Activated CD4-positive, alpha-beta T cell treated with anti-CD3 and anti-CD28 coated beads, Interleukin-2, Interleukin-4, amounts not matched to agents 100 ng/mL and 50 ng/mL, durations not matched to agents 16 hours and 8 hours (primary cell): ENCODE results near the gene GJA8.
"Not testable (repeated sequence)": the region's sequence is repeated elsewhere in the genome, so short reads cannot be mapped to it uniquely, and the experiment has no call there.

Experiments
- DNase-seq: peaks from one replicate; pipeline ENCODE4 v3.0.0-alpha.2; 2020; ENCODE audit warnings: low spot score

GJA8 gene

DNA sequence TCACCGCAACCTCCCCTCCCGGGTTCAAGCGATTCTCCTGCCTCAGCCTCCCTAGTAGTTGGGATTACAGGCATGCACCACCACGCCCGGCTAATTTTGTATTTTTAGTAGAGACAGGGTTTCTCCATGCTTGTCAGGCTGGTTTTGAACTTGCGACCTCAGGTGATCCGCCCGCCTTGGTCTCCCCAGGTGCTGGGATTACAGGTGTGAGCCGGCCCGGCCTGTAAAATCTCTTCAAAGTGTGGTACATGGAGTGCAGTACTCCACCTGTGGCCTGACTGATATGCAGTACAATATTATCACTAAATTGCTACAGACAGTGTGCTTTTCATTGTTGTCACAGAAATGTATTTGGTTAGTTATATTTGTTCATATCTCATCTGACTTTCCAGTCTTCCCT, 25.1 kb downstream of the GJA8 start:
- DNase-seq, result not testable (repeated sequence)

DNA sequence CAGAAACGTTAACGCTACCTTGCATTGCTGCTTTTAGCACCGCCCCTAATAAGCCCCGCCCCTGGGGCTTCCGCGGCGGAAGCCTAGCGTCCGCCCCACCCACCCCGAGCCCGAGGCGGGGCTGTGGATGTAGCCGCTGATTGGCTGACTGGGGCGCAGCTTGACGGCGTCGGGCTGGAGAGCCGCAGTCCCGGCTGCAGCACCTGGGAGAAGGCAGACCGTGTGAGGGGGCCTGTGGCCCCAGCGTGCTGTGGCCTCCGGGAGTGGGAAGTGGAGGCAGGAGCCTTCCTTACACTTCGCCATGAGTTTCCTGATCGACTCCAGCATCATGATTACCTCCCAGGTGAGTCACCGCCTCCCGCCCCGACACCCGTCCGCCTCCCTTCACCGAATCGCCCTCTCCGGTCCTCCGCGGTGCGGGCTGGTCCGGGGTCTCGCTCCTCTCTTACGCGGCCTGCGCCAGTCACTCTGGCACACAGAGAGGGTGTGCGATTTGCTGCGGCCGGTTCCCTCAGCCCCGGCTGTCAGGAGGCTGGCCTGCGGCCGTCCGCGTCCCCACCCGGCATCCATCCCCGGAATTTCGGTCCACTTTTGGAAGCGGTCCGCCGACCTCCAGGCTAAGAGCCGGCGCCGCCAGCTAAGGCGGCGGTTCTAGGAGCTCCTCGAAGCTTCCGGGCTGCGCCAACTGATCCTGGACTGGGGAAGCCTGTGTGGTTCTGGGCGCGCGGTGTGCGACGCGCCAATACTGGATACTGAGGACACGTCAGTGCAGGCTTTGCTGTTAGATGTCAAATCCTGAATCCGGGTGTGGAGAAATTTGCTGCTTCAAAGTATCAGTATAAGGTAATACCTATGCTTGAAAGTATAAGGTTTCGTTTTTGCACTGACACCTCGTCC, 25.9 kb downstream of the GJA8 start, which contains the start of gene GPR89B:
GPR89B (plus strand) TSS at position 185 of the 897 bp plus-strand sequence; CDS start at position 302, 117 bp downstream.
- DNase-seq, result peak; percentile 94

DNA sequence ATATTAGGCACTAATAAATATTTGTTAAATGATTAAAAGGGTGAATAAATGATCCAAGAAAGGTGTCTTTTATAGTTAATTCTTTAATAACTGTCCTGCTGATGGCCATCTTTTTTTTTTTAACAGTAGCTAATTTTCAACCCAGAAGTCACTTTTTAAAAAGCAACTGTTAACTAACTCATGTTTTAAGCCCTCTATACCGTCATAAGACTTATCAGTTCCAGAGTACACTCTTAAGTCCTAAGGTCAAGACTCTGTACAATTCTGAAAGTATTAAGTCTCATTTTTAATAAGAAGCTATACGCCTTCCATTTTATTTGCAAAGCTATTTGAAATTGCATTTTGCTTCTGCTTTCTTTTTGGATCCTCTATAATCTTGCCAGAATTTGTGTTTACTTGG, 28.5 kb downstream of the GJA8 start:
- not testable (repeated sequence) for DNase-seq

DNA sequence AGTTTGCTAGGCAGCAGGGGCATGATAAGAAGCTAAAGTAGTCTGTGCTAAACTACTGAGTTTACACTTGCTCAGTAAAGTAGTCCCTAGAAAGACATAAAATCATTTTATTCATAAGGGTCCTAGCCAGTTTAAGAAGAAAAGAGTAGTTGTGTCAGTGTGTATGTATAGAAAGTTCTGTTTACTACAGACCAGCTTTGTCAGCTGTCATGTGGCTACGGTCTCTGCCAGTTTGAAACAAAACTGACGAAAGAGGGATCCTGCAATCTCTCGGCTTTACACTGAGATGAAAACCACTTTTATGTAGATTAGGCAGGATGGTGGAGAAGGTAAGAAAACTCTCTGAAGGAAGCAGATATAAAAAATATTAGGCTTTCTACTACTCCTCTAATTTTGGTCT, 32.7 kb downstream of the GJA8 start:
- DNase-seq, result not testable (repeated sequence)

DNA sequence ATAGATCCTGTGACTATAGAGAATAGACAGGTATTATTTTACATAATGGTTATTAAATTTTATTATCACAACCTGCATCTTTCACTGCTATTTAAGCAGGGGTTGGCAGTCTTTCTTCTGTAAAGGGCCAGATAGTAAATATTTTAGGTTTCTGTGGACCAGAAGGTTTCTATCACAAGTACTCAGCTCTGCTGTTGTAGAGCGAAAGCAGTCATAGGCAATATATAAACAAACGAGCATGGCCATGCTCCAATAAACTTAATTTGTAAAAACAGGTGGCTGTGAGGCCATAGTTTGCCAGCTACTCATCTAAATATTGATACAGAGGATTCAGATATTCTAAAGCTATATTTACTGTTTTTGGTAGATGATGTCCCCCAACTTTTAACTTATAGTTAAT, 37.9 kb downstream of the GJA8 start:
- not testable (repeated sequence) for DNase-seq

DNA sequence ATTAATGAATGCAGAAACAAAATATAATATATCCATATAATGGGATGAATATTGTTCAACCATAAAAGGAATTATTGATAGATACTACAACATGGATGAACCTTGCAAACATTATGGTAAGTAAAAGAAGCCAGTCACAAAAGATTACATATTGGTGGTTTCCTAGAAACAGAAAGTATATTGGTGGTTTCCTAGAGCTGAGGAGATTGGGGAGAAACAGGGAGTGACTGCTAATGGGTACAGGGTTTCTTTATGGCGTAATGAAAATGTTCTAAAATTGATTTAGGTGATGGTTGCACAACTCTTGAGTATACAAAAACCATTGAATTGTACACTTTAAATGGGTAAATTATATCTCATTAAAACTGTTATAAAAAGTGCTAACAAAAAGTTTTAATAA, 40.0 kb downstream of the GJA8 start:
- DNase-seq, result not testable (repeated sequence)

DNA sequence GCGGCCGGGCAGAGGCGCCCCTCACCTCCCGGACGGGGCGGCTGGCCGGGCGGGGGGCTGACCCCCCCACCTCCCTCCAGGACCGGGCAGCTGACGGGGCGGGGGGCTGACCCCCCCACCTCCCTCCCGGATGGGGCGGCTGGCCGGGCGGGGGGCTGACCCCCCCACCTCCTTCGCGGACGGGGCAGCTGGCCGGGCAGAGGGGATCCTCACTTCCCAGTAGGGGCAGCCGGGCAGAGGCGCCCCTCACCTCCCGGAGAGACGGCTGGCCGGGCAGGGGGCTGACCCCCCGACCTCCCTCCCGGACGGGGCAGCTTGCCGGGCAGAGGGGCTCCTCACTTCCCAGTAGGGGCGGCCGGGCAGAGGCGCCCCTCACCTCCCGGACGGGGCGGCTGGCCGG, 46.9 kb downstream of the GJA8 start:
- DNase-seq, result not testable (repeated sequence)
